GM21825 (cell line): Measurements from ENCODE around the gene SLC38A11.
"Not testable (repeated sequence)": the region's sequence is repeated elsewhere in the genome, so short reads cannot be mapped to it uniquely, and the experiment has no call there.

Source experiments
- ATAC-seq: cut with Tn5 transposase; IDR thresholded peaks from one replicate; pipeline ENCODE4 v1.9.1; 2021; ENCODE audit warnings: mild to moderate bottlenecking, moderate library complexity; ENCODE audit not compliant: unreplicated experiment

SLC38A11 gene

GRCh38 chr2:164954954-164955701 is at the start of gene SLC38A11:
TSS of gene SLC38A11 (minus strand) at chr2:164955525. CDS start at chr2:164955247, 278 bp downstream.
- no peak for ATAC-seq

- ATAC-seq, result no peak
These were observed 48.3 kb upstream of the SLC38A11 start for GRCh38 chr2:165003443-165004130.

GRCh38 chr2:165002638-165003037 is 47.3 kb upstream of the SLC38A11 start:
- ATAC-seq, result no peak

GRCh38 chr2:164994664-164995299 is 39.5 kb upstream of the SLC38A11 start:
- not testable (repeated sequence) for ATAC-seq

GRCh38 chr2:164993287-164994016 is 38.1 kb upstream of the SLC38A11 start:
- ATAC-seq, result no peak

- ATAC-seq, result peak; percentile 52
These were observed 37.5 kb upstream of the SLC38A11 start for GRCh38 chr2:164992818-164993217.

- not testable (repeated sequence) for ATAC-seq
These were observed 36.7 kb upstream of the SLC38A11 start for GRCh38 chr2:164992093-164992454.

- peak; percentile 90 for ATAC-seq
These were observed 36.2 kb upstream of the SLC38A11 start for GRCh38 chr2:164991361-164992092.

- ATAC-seq, result not testable (repeated sequence)
These were observed 35.6 kb upstream of the SLC38A11 start for GRCh38 chr2:164990953-164991352.

- not testable (repeated sequence) for ATAC-seq
These were observed 33.5 kb upstream of the SLC38A11 start for GRCh38 chr2:164988805-164989204.

GRCh38 chr2:164986027-164986426 is 30.7 kb upstream of the SLC38A11 start:
- ATAC-seq, result not testable (repeated sequence)

- no peak for ATAC-seq
These were observed 29.1 kb upstream of the SLC38A11 start for GRCh38 chr2:164984428-164984827.

GRCh38 chr2:164981217-164981990 is 26.1 kb upstream of the SLC38A11 start:
- ATAC-seq, result no peak

GRCh38 chr2:164980688-164981087 is 25.4 kb upstream of the SLC38A11 start:
- ATAC-seq, result not testable (repeated sequence)

- ATAC-seq, result no peak
These were observed 23.8 kb upstream of the SLC38A11 start for GRCh38 chr2:164979113-164979512.

- ATAC-seq, result not testable (repeated sequence)
These were observed 21.6 kb upstream of the SLC38A11 start for GRCh38 chr2:164976875-164977470.

GRCh38 chr2:164976301-164976700 is 21.0 kb upstream of the SLC38A11 start:
- ATAC-seq, result no peak

- no peak for ATAC-seq
These were observed 20.6 kb upstream of the SLC38A11 start for GRCh38 chr2:164975891-164976290.

GRCh38 chr2:164974221-164974620 is 18.9 kb upstream of the SLC38A11 start:
- no peak for ATAC-seq
